Bronchial epithelial cell (primary cell): ENCODE results near the gene NUDT14. TPM values are rescaled to one million over a fixed set of nuclear protein-coding genes. Genes with fewer than 3 reads are reported as not detected.

ENCODE experiments used
- DNase-seq: peaks from one replicate; pipeline ENCODE4 v3.0.0-alpha.2; 2010; ENCODE audit warnings: low read depth
- FAIRE-seq: peaks from 2 replicates; lab custom pipeline; 2011; peaks lifted over from hg19 to GRCh38; lab: Jason Lieb, UNC
- H3K27me3 ChIP-seq: 2 replicates; pipeline ENCODE4 v1.5.1; 2011; ENCODE audit warnings: low read length; ENCODE audit not compliant: control insufficient read depth, insufficient read depth
- H3K36me3 ChIP-seq: 2 replicates; pipeline ENCODE4 v1.5.1; 2011; ENCODE audit warnings: low read length; ENCODE audit not compliant: control insufficient read depth, insufficient read depth
- H3K4me3 ChIP-seq: 2 replicates; pipeline ENCODE4 v1.5.1; 2011; ENCODE audit warnings: mild to moderate bottlenecking, low read depth, low read length, control low read depth
- CTCF ChIP-seq: IDR thresholded peaks from 2 replicates; pipeline ENCODE4 v1.5.1; 2011; ENCODE audit warnings: mild to moderate bottlenecking, moderate library complexity, low read length, control low read depth, inconsistent platforms; ENCODE audit not compliant: insufficient read depth, severe bottlenecking
- total RNA-seq: library from RNA; depleted of rRNA; stranded (reverse); fragments of >200 nt; gene quantifications from 2 replicates; pipeline ENCODE4 v1.2.1, GENCODE V29; 2014

The NUDT14 gene
- total RNA-seq, 1 donor from 2014 or later: 31.9 TPM

- DNase-seq (no peak), FAIRE-seq (no peak)
- no peak for TF ChIP-seq CTCF
- H3K36me3 ChIP-seq: no peaks in the 10 kb centered on the region
- no peak overlapping the region for H3K4me3 ChIP-seq
- H3K27me3 ChIP-seq: no peaks in the 10 kb centered on the region
Observed at GRCh38 chr14:105169776-105170655, 11.1 kb downstream of the NUDT14 start.

- H3K4me3 ChIP-seq: peak overlapping the region; percentile 27
- DNase-seq (peak; percentile 17), FAIRE-seq (no peak)
- peaks cover 6% of the 10 kb centered on the region for H3K36me3 ChIP-seq
- TF ChIP-seq CTCF: peak; percentile 49
- no peaks in the 10 kb centered on the region for H3K27me3 ChIP-seq
Observed at GRCh38 chr14:105168979-105169507, 12.1 kb downstream of the NUDT14 start.

- DNase-seq: peak; percentile 55
- FAIRE-seq: no peak
- Histone ChIP-seq H3K4me3 (peak within 1 kb of the TSS; percentile 50), H3K36me3 (peaks cover 6% of the 10 kb centered on the region), H3K27me3 (no peaks in the 10 kb centered on the region)
- no peak for TF ChIP-seq CTCF
Observed at GRCh38 chr14:105168496-105168978, 12.6 kb downstream of the NUDT14 start, which contains the start of gene JAG2. TSS of gene JAG2 (minus strand) at chr14:105168776. CDS start at chr14:105168420, 356 bp downstream.

- no peak for FAIRE-seq
- DNase-seq: no peak
- Histone ChIP-seq H3K4me3 (peak overlapping the region; percentile 50), H3K27me3 (no peaks in the 10 kb centered on the region), H3K36me3 (peaks cover 6% of the 10 kb centered on the region)
- TF ChIP-seq CTCF: no peak
Observed at GRCh38 chr14:105168093-105168420, 13.1 kb downstream of the NUDT14 start.

- TF ChIP-seq CTCF: peak; percentile 25
- peak; percentile 51 for DNase-seq
- Histone ChIP-seq H3K36me3 (peaks cover 6% of the 10 kb centered on the region), H3K27me3 (no peaks in the 10 kb centered on the region), H3K4me3 (peak overlapping the region; percentile 50)
- no peak for FAIRE-seq
Observed at GRCh38 chr14:105167303-105168092, 13.6 kb downstream of the NUDT14 start.
